H1 (cell line): ENCODE data around the gene THBS1. TPM values are rescaled to one million over a fixed set of nuclear protein-coding genes. Genes with fewer than 3 reads are reported as not detected.

Source experiments
- CHD7 ChIP-seq: fragments of 300-600 bp; sonication (generic); IDR thresholded peaks from 2 replicates; pipeline ENCODE4 v1.7.1; 2012; ENCODE audit warnings: low read length, moderate library complexity, mild to moderate bottlenecking, inconsistent platforms; ENCODE audit not compliant: insufficient replicate concordance
- polyA plus RNA-seq, 7 experiments: library from polyadenylated mRNA; depleted of rRNA in 3 of 7; stranded (reverse) in 5 of 7; unstranded in 2 of 7; fragments of >200 nt in 5 of 7; fragments of 200-250 nt in 2 of 7; gene quantifications; 1 replicate in 5 of 7; 2 replicates in 1 of 7; 4 replicates in 1 of 7; pipeline versions ENCODE4 v1.2.1 to v1.2.3, GENCODE V29; 2011 to 2013; ENCODE audit warnings: missing spikeins in 2 of 7, mixed read lengths in 2 of 7
- total RNA-seq: library from RNA; stranded (reverse); fragmentation: NEBNext Ultra II Directional; extraction: Animal tissue kit (Norgen Biotek cat#: 25700); gene quantifications from 2 replicates; pipeline ENCODE4 v1.2.1, GENCODE V29; 2021

The THBS1 gene
- total and polyA plus RNA-seq, 2 of the 8 experiments (the other 6 are each of a cell fraction or from before 2014, with no cell fraction given), result 10.3 to 63.3 TPM

GRCh38 chr15:39564972-39565665, 15.8 kb upstream of the THBS1 start (continued):
- no peak for TF ChIP-seq CHD7
